Measurements from ENCODE around the gene NUP98.

DNA sequence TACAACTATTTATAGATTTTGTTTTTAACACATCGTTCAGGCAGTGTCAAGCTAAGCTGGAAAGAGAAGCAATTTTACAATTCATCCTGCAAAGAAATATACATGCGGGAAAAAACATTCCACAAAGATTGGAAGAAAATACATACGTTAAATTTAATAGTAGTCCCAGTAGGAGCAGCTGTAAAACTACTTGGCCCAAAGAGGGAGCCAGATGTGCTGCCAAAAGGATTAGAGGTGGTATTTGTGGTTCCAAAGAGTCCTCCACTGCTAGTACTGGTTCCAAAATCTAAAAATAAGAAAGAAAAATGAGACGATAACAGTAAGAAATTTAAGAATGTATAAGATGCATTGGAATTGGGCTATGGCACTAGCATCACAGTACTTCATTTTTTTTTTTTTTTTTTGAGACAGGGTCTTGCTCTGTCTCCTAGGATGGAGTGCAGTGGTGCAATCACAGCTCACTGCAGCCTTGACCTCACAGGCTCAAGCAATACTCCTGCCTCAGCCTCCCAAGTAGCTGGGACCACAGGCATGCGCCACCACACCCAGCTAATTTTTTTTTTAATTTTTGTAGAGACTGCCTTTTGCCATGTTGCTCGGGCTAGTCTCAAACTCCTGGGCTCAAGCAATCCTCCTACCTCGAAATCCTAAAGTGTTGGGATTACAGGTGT lies 21.5 kb downstream of the NUP98 start:
- TF ChIP-seq, protein P1, sequence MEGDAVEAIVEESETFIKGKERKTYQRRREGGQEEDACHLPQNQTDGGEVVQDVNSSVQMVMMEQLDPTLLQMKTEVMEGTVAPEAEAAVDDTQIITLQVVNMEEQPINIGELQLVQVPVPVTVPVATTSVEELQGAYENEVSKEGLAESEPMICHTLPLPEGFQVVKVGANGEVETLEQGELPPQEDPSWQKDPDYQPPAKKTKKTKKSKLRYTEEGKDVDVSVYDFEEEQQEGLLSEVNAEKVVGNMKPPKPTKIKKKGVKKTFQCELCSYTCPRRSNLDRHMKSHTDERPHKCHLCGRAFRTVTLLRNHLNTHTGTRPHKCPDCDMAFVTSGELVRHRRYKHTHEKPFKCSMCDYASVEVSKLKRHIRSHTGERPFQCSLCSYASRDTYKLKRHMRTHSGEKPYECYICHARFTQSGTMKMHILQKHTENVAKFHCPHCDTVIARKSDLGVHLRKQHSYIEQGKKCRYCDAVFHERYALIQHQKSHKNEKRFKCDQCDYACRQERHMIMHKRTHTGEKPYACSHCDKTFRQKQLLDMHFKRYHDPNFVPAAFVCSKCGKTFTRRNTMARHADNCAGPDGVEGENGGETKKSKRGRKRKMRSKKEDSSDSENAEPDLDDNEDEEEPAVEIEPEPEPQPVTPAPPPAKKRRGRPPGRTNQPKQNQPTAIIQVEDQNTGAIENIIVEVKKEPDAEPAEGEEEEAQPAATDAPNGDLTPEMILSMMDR (IDR thresholded peaks at IDR 0.05; ENCODE audit: extremely low read depth in 1 of 2, insufficient read depth in 1 of 2, low read depth in 1 of 2, low read length in 2 of 2) = no peak
- TF ChIP-seq FOS (IDR thresholded peaks at IDR 0.05; ENCODE audit: borderline replicate concordance, insufficient read depth, low read length) (no peak), POLR2A (IDR thresholded peaks at IDR 0.05; ENCODE audit: low read depth, low read length) (no peak)

All from endothelial cell of umbilical vein (primary cell).